HG03575 (cell line): Measurements from ENCODE around the gene CNNM4.

Source experiments
- ATAC-seq: cut with Tn5 transposase; IDR thresholded peaks from one replicate; pipeline ENCODE4 v1.9.1; 2021; ENCODE audit not compliant: unreplicated experiment, insufficient number of reproducible peaks, low FRiP score; ENCODE audit errors: extremely low read depth

CNNM4 gene

DNA sequence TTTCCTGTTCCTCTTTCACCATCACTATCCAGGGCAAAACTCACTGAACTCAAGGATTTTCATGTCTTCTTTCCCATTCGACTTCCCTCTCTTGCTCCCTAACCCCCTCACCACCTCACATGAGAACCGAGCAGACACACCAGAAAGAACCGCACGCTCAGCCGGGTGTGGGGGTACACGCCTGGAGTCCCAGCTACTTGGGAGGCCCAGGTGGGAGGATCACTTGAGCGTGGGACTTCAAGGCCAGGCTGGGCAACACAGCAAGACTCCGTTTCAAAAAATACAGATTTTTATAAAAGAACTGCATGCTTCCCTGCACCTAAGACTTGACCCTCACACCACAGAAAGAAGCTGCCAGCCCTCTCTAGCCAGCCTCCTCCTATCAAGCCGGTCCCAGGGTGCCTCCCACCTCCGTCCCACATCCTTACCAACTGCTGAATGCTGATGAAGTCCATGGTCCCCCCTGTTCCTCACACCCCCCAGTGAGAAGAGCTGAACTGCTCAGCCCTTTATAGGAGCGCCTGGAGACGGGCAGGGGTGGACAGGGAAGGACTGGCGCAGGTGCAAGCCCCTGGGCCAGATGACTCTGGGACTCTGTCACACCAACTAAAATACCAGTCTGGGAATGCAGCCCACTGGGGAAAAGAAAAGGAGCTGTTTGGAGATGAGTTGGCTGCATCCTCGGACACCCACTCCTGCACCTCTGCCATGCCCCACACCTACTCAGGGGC lies 83.0 kb downstream of the CNNM4 start, which contains the start of gene ANKRD23:
Gene ANKRD23, minus strand, starts transcription at position 484 of the 731 bp plus-strand sequence. Its CDS starts 29 bp downstream, at position 455.
- no peak for ATAC-seq

DNA sequence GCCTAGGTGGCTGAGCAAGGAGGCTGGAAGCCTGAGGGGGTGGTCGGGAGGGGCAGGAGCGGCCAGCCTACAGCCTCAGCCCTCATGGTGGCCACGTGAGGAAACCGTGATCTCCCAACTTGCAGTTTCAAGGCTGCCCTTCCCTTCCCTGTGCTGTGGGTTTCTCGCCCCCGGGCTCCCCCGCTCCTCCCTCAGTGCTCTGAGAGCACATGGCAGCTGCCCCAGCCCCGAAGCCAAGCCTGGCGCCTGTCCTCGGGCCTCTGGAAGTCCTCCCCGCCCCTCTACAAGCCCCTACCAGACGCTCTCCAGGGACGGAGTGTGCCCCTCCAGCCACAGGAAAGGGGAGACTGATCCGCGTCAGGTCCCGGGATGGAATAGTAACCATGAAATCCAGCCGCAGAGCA lies 83.7 kb downstream of the CNNM4 start:
- no peak for ATAC-seq

DNA sequence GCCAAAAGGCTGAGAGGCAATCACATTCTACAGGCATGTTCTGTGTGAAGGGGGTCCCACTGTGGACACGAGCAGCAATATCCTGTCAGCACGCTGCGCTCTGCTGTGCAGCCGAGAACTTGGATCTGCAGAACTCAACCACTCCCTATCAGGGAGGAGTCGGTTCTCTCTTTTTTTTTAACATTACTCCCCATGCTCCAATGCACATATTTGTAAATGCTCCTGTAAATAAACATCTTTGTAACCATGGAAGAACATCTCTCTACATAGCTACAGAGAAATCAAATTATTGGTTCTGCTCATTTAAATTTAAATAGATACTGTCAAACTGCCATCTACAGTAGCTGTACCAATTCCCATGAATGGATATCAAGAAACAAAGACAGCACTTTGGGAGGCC lies 86.1 kb downstream of the CNNM4 start:
- no peak for ATAC-seq

DNA sequence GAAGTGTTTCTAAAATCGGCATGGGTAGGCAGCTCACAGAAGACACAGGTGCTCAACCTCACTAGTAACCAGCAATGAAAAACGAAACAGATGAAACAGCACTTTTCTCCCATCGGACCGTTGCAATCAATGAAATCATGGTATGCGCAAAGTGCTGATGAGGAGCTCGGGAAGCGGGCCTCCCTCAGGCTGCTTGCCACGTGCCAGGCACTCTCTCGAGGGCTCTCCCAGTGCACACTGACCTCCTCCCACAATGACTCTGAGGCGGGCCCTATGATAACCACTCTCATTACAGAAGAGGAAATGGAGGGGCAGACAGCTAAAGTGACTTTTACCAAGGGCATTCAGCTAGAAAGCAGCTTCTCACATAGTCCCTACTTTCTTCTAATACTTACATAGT lies 86.9 kb downstream of the CNNM4 start:
- no peak for ATAC-seq

DNA sequence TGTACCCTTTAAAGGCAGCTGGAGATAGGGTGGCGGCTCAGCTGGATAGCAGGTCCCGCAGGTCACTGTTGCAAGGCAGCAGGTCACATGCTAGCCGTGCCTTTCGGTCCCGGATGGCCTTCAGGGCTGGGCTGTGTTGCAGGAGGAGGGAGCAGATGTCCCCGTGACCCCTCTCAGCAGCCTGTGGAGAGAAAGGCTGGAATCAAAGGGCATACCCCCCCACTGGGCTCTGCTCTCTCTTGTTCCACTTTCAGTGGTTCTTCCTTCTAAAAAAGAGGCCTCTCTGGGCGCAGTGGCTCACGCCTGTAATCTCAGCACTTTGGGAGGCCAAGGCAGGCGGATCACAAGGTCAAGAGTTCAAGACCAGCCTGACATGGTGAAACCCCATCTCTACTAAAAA lies 87.6 kb downstream of the CNNM4 start:
- ATAC-seq, result no peak

DNA sequence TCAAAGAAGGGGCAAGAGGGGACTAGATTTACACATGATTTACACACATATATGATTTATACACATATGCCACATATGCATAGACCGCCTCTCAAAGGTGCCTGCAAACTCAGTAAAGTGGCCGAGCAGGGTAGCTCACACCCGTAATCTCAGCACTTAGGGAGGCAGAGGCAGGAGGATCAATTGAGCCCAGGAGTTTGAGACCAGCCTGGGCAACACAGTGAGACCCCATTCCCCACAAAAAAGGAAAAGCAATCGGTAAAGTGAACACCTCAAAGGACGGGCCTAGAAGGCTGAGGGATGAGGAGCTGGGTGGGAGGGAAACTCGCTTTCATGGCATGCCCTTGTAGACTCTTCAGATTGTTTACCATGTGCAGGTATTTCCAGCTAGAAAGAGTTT lies 92.0 kb downstream of the CNNM4 start:
- ATAC-seq, result no peak

DNA sequence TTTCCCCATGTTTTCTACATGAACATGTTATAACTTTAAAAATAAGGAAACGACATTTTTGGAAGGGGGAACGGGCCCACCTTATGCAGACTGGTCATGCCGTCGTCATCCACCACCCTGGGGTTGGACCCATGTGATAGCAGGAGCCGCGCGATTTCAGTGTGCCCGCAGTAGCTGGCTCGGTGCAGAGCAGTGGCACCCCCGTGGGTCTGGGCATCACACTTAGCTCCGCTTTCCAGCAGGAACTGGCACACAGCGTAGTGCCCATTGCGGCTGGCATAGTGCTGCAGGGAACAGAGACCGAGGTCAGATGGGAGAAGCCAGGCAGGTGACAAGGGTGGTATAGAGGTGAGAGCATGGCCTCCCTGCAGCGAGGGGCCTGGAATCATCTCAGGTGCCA lies 92.6 kb downstream of the CNNM4 start:
- no peak for ATAC-seq

DNA sequence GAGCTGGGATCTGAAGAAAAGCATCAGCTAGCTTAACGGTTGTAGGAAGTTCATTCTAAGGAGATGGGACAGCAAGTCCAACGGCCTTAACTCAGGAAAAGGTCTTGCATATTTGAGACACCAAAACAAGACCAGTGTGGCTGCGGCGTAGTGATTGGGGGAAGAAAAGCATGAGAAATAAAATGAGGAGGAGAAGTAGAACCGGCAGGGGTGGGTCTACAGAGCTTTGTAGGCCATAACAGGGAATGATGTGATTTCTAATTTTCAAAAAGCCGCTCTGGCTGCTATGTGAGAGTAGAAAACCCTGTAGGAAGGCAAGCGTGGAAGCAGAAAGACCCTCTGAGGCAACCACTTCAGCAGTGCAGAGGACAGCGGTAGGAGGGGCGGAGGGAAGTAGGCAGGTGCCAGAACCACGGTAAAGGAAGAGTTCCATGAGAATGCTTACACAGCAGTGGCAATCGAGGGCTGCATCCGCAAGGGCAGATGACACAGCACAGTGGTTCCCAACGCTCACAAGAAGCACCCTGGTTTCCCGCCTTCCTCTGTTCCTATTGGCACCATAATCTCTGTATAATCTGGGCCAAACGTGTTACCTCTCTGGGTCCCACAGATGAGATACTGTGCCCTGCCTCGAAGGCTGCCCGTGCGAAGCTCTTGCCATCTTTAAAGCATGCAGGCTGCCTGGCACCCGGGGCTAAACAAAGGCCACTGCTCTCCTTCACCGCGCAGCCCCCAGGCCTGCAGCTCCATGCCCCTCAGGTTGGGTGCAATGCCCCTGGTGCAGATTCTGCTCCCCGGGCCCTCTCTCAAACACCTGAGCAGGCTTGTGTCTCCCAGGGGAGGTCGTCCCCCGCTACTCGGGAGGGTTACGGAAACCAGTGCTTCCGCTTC lies 96.3 kb downstream of the CNNM4 start:
- no peak for ATAC-seq

DNA sequence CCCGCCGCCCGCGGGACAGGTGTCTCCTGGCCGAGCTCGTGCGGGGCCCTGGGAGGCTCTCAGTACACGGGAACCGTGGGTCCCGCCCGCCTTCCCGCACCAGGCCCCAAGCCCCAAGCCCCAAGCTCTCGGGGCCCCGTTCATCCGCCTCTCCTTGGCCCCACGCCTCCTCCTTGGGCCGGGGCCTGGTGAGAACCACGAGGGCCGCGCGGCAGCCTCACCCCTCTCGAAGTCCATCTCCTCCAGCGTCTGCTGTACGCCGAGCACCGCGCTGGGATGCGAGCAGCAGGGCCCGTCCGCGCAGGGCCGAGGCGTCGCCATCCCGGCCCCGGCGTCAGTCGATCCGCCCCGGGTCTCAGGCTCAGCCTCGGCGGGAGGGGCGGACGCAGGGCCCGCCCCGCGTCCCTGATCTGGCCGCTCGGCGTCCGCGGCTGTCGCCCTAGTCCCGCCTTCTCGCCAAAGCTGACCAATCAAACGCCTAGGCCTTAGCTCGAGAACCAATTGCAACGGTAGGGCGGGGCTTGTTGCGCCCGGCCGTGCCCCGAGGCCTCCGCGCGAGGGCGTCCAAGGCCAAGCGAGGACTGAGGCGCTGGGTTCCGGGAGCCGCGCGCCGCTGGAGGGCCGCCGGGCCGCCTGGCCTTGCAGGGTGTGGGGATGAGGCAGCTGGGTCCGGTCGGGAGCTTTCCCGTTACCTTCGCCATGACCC lies 97.1 kb downstream of the CNNM4 start, which contains the start of gene ANKRD39:
Gene ANKRD39, minus strand, starts transcription at position 350 of the 706 bp plus-strand sequence. Its CDS starts 29 bp downstream, at position 321.
- peak; percentile 54 for ATAC-seq

DNA sequence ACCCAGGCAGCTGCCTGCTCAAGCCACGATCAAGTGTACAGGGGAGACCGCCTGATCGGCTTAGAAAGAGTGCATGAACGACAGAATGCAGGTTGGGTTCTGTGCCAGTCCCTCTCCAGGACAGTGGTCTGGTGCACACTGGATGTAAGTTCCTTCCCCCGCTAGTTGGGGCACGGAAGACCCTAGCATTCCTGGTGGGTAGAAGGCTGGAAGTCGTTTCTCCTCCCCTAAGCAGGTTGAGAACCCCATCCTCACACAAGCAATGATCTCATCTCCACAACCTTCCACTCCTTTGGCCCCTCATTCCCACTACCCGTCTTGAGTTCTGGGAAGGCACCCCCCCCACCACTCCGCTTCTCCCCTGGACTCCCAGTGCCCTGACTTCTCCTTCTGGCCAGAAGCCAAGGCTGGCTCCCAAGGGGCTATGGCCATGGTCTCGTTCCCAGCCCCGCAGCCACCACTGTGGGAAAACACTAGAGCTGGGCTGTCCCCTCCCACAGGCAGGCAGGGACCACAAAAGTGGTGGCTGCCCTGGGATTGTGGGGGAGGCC lies 98.5 kb downstream of the CNNM4 start:
- ATAC-seq, result no peak

DNA sequence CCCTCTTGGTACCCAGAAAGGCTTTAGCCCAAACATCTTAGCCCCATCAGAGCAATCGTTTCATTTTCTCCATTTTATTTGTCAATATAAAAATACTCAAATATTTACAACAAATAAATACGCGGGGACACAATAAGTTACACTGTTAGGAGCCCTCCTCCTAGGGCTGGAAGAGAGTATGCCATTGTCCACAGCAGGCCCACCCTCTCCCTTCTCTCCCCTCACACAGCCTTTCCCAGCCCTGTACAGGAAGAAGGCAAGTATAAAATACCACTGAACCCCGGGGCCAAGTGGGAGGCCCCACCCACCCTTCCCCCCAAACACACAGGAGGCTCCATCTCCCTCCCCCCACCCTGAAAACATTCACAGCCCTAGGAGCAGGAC lies 99.0 kb downstream of the CNNM4 start:
- ATAC-seq, result no peak

DNA sequence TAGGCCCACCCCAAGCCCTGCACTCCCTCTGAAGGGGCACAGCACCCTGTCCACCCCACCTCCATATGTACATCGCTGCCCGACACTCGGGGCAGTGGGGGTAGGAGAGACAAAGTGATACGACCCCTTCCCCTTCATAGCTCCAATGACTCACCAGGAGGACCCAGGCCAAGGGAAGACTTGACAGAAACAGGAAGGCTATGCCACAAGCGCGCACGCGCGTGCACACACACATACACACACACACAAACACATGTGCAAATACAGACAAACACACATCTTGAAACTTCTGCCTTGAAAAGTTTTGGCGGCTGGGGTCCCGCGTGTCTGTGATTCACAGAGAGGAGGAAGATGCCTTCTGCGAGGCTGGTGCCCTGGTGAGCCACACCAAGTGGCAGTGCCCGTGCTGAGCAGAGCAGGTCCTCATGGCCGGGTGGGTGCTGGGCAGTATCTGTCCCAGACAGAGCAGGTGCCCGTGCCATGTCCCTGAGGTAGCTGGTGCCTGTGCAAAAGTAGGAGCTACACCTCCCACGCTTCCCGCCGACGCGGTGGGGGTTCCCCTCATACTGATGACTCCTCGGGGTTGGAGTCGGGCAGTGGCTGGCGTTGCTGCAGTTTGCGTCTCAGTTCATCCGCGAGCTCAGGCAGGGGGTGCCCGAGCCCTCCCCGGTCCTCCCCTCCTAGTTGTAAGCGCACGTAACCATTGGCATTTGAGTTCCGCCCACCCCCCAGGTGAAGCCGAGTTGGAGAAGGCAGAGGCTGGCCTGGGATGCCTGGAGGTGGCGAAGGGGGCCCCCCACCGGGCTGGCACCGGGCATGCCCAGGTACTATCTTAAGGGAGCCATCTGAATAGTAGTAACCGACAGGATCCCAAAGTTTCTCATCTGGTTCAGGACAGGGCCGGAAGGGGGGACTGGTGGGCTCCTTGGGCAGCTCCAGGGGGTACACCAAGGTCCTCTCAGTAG lies 99.6 kb downstream of the CNNM4 start:
- ATAC-seq, result no peak

DNA sequence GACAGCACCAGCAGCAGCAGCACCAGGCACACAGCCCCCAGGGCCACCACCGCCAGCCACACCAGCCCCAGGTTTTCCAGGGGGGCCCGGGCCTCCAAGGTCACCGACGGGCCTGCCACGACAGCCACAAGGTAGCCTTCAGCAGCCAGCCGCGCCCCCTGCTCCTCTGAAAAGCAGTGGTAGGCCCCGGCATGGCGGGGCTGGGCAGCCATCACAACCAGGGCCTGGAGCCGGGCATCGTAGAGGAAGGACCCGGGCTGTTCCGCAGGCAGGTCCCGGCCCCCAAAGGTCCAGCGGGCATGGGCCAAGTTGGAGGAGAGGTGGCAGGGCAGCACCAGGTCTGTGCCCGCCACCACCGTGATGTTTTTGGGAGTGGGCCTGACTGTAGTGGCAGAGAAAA lies 100.4 kb downstream of the CNNM4 start:
- no peak for ATAC-seq
